GM18868 (cell line): ENCODE measurements around the gene KRTAP4-12.
"Not testable (repeated sequence)": the region's sequence is repeated elsewhere in the genome, so short reads cannot be mapped to it uniquely, and the experiment has no call there.

ENCODE experiments used
- ATAC-seq: cut with Tn5 transposase; IDR thresholded peaks from one replicate; pipeline ENCODE4 v1.9.1; 2021; ENCODE audit warnings: mild to moderate bottlenecking, moderate library complexity; ENCODE audit not compliant: unreplicated experiment

The KRTAP4-12 gene

DNA sequence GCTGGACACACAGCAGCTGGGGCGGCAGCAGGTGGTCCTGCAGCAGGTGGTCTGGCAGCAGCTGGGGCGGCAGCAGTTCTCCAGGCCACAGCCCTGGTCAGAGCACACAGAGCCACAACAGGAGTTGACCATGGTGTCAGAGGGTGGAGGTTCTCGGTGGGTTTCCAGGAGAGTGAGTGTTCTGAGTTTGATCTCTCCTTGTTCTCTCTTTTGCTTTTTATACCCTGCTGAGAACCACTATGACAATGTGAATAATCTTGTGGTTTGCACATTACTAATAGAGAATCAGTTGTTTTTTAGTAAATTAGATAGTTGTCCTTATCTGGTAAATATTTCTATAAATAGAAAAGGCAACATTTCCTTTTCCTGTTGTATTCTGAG lies at the start of gene KRTAP4-12:
Gene KRTAP4-12 (minus strand): TSS at position 192 of the 381 bp plus-strand sequence. CDS start 60 bp downstream, at position 132.
- not testable (repeated sequence) for ATAC-seq

- no peak for ATAC-seq
These were observed 47.9 kb upstream of the KRTAP4-12 start for GRCh38 chr17:41171886-41172285.

- ATAC-seq = no peak
These were observed 44.1 kb upstream of the KRTAP4-12 start, which contains the start of gene KRTAP4-3 for GRCh38 chr17:41168121-41168520. Gene KRTAP4-3, minus strand, starts transcription at chr17:41168221. Its CDS starts 49 bp downstream, at chr17:41168172.

DNA sequence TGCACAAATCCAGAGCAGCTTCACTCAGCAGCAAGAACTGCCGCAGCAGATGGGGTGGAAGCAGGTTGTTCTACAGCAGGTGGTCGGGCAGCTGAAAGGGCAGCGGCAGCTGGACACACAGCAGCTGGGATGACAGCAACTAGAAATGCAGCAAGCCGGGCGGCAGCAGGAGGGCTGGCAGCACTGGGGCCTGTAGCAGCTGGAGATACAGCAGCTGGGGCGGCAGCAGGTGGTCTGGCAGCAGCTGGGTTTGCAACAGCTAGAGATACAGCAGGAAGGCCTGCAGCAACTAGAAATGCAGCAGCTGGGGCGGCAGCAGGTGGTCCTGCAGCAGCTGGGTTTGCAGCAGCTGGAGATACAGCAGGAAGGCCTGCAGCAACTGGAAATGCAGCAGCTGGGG lies 43.6 kb upstream of the KRTAP4-12 start:
- no peak for ATAC-seq

- no peak for ATAC-seq
These were observed 39.8 kb upstream of the KRTAP4-12 start for GRCh38 chr17:41163828-41164227.

DNA sequence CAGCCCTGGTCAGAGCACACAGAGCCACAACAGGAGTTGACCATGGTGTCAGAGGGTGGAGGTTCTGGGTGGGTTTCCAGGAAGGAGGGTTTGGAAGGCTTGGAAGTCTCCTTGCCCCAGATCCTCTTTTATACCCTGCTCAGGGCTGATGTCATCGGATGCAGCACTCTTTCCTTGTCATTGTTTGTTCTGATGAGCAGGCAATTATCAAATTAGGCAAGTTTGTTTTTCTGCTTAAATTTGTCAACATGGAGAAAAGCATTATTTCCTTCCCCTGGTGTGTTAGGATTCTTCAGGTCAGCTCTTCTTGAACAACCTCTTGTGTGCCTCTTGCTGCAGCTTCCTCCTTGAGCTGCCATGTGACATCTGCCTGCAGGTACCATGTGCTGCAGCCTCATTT lies 36.7 kb upstream of the KRTAP4-12 start, which contains the start of gene KRTAP4-4:
Gene KRTAP4-4 (minus strand): TSS at position 101 of the 400 bp plus-strand sequence. CDS start 57 bp downstream, at position 44.
- ATAC-seq = no peak

GRCh38 chr17:41160190-41160589 lies 36.2 kb upstream of the KRTAP4-12 start:
- ATAC-seq = not testable (repeated sequence)

DNA sequence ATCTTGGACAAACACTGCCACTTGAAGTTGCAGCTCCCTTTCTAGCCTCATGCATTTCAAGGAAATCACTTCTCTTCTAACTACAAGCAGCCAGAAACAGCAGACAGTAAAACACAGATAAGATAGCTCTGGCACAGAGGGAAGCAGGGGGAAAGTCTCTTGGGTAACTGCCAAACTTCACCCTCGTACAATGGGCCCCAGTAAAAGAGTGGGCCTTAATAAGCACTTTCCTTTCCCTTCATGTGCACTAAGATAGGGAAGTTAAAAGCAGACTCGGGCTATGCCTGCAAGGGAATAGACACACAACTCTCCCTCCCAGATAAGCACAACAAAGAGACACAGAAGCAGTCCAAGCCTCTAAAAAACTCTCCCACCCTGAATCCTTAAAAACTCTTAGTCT lies 29.9 kb upstream of the KRTAP4-12 start:
- no peak for ATAC-seq

DNA sequence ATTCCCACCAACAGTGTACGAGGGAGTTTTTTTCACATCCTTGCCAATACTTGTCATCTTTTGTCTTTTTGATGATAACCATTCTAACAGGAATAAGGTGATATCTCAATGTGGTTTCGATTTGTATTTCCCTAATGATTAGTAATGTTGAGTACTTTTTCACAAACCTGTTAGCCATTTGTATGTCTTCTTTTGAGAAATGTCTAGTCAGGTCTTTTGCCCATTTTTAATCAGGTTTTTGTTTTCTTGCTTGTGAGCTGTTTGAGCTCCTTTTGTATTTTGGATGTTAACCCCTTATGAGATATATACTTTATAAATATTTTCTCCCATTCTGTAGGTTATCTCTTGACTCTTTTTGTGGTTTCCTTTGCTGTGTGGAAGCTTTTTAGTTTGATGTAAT lies 27.5 kb upstream of the KRTAP4-12 start:
- no peak for ATAC-seq

DNA sequence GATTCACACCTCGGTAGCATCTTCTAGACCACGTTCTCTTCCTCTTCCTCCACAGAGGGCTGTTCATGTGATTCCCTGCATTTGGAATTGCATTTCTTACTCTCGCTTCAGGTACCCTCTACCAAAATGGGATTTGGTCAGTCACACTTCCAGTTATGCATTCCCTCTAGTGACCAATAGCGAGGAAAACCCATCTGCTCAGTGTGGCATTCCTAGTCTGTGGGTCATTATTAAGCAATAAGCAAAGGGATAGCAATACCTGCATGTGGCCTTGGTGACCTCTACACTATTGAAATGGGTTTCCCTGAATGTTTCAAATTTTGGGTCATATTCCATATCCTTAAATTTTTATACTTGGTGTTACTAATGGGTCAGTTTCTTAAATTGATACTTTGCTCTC lies 26.0 kb upstream of the KRTAP4-12 start:
- ATAC-seq = no peak

DNA sequence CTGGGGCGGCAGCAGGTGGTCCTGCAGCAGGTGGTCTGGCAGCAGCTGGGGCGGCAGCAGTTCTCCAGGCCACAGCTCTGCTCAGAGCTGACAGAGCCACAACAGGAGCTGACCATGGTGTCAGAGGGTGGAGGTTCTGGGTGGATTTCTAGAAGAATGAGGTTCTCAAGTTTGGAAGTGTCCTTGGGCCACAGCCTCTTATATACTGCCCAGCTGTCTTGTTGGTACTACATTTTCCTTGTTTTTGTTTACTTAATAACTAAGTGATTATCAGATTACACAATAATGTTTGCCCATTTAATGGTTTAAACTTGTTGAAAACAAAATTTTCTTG lies 25.6 kb upstream of the KRTAP4-12 start, which contains the start of gene KRTAP4-5:
Gene KRTAP4-5 (minus strand): TSS at position 174 of the 334 bp plus-strand sequence. CDS start 58 bp downstream, at position 116.
- no peak for ATAC-seq

DNA sequence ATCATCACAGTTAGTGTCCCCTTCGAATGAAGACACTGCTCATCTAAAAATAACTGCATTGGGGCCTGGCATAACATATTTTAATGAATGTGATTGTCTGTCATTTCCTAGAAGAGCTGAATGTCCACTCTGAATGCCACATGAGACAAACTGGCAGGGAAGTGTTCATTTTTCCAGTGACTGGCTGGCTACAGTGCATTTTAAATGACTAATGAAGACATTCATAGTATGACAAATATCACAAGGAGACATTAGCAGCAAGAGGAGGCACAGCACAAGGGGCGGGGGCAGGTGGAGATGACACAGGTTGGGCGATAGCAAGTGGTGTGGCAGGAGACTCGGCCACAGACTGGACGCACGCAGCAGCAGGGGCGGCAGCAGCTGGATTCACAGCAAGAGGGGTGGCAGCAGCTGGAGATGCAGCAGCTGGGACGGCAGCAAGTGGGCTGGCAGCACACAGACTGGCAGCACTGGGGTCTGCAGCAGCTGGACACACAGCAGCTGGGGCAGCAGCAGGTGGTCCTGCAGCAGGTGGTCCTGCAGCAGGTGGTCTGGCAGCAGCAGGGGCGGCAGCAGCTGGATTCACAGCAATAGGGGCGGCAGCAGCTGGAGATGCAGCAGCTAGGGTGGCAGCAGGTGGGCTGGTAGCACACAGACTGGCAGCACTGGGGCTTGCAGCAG lies 25.1 kb upstream of the KRTAP4-12 start:
- ATAC-seq = not testable (repeated sequence)

GRCh38 chr17:41147531-41148204 lies 23.7 kb upstream of the KRTAP4-12 start:
- ATAC-seq = no peak

DNA sequence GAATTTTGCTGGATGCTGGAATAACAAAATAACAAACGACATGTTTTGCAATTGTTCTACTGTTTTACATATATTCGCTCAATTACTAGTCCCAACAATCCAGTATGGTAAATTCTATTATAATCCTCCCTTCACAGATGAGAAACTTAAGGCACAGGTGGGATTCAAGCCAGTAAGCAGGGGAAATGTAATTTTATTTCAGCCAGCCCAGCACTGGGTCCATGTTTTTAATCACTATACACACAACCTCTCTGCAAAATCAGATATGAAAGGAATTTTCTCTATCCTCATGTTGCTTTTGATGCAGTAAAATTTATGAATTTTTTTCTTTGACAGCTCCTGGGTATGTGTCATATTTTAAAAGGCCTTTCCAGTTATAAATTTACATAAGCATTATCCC lies 21.3 kb upstream of the KRTAP4-12 start:
- ATAC-seq = no peak

- no peak for ATAC-seq
These were observed 20.9 kb upstream of the KRTAP4-12 start for GRCh38 chr17:41144846-41145245.

DNA sequence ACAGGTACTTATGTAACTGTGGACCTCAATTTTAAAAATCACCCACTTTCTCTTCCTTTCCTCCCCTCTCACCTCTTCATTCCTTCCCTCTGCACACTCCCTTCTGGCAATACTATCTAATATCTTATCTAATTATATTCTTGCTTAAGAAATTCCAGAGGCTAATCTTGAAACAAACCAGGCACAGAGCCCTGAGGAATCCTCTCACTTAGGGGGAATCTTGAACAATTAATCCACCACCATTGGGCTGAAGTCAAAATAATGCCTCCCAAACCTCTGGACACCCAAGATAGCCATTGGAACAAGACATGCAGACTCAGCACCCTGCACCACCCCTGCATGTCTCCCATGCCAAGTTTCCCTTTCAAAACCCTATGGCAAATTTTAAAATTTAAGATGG lies 17.4 kb upstream of the KRTAP4-12 start:
- no peak for ATAC-seq

DNA sequence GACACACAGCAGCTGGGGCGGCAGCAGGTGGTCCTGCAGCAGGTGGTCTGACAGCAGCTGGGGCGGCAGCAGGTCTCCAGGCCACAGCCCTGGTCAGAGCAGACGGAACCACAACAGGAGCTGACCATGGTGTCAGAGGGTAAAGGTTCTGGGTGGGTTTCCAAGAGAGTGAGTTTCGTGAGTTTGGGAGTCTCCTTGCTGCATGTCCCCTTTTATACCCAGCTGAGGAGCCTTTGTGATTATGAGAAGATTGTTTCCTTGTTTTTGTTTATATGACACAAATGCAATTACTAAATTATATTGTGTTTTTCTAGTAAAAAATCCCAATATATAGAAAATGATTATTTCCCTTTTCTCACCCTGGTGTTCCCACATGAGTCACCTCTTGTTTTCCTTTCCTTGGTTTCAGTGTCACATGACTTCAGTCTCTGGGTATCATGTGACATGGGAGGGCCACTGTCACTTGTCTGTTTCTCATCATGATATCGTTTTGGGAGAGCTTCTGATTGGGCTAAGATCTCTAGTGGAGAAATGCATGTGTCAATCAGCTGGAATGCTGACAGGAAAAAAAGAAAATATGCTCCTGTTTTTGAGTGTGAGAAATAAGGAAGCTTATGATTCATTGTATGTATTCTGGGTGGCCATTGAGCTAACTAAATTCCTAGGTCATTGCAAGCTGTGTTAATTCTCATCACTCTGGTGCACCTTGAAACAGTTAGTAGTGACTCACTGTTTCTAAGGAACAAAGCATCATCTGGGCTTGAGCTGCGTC lies 16.6 kb upstream of the KRTAP4-12 start, which contains the start of gene KRTAP4-6:
Gene KRTAP4-6 (minus strand): TSS at position 185 of the 772 bp plus-strand sequence. CDS start 57 bp downstream, at position 128.
- ATAC-seq = no peak

DNA sequence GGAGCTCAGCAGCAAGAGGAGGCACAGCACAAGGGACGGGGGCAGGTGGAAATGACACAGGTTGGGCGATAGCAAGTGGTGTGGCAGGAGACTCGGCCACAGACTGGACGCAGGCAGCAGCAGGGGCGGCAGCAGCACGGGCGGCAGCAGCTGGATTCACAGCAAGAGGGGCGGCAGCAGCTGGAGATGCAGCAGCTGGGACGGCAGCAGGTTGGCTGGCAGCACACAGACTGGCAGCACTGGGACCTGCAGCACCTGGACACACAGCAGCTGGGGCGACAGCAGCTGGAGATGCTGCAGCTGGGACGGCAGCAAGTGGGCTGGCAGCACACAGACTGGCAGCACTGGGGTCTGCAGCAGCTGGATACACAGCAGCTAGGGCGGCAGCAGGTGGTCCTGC lies 15.9 kb upstream of the KRTAP4-12 start:
- ATAC-seq = not testable (repeated sequence)

DNA sequence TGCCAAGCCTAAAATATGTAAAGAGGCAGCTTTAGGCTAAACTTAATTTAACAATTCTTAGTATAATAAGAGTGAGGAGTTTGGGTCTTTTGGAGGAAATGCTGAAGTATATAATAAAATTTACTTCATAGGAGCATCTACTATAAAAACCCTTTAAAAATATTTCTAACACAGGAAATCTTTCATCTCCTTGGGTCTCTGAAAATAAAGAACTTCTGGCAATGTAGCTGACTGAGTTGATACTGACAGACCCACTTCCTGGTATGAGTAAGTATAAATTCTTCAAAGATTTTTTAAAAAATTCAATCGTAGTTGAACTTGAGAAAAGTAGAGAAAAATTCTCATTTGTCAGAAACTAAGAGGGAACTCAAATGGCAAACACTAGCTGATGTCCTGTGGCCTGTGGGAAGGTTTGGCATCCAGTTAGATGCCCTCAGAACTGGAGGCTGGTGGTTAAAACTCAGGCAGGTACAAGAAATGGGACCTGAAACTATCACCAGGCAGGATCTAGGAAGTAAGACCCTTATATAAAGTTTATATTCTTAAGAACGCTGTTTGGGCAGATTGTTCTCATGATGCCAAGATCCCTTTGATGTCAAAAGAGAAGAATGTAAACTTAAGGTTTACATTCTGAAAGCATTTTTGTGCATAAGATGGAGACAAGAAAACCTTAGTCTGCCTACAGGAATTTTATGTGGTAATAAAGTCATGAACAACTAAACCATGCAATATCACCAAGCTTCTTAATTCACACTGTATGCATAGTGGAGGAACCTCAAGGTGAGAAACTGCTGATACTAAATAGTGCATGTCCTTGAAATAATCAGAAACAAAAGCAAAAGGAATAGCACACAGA lies 10.1 kb upstream of the KRTAP4-12 start:
- ATAC-seq = no peak

GRCh38 chr17:41131979-41132378 lies 8.0 kb upstream of the KRTAP4-12 start:
- no peak for ATAC-seq
